Left colon (tissue), 2 donors: ENCODE measurements around the gene RIPOR2. TPM values are rescaled to one million over a fixed set of nuclear protein-coding genes. Genes with fewer than 3 reads are reported as not detected.

Experiments used
- ATAC-seq: fragments of 200-7000 bp; cut with Tn5 transposase; one replicate; pipeline ENCODE4 v1.9.1; 2020; ENCODE audit warnings: mild to moderate bottlenecking, moderate library complexity
- DNase-seq, 2 donors: peaks; one replicate each; pipeline ENCODE4 v3.0.0-alpha.2; 2020
- intact Hi-C, 2 donors: fragments of 100-400 bp; cut with DNase I in 1 of 2; cut with micrococcal nuclease in 1 of 2; formaldehyde crosslinking; loops; one replicate each; pipeline versions ENCODE4 v1.11.2 to v1.14.0; 2022; cut with DNase I, micrococcal nuclease
- total RNA-seq, 2 donors: library from RNA; stranded (reverse); fragmentation: NEBNext Ultra II Directional; extraction: Animal tissue kit (Norgen Biotek cat#: 25700); gene quantifications; one replicate each; pipeline ENCODE4 v1.2.1, GENCODE V29; 2021
- donor health status: DM: no; HTN: no; CAD: no.
- donor health status: DM: yes; HTN: yes; CAD: no.

Gene RIPOR2
- total RNA-seq, 2 donors from 2014 or later, result 1.7 to 2.8 TPM

DNA sequence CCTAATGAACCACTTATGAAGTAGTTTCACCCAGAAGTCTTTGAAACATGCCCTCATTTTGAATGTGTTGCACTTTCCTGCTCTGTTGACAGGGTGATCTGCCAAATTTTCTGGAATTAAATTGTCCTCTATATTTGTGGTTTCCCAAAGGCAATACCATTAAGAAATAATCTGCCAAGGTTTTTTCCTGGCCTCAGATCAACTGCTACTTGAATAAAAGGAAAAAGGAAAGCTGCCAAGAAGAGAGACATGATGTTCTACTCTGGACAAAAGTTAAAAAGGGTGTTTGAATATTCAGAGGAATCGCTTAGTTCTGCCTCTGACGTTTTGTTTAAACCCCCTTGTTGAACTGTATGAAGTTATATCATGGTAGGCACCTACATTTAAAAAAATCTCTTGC lies 99.7 kb downstream of the RIPOR2 start:
- ATAC-seq (no peak), DNase-seq (no peak)
- intact Hi-C loops, result no loop called here

- no peak for ATAC-seq
- no peak for DNase-seq
These were observed 101.9 kb downstream of the RIPOR2 start for GRCh38 chr6:24833711-24834386.

DNA sequence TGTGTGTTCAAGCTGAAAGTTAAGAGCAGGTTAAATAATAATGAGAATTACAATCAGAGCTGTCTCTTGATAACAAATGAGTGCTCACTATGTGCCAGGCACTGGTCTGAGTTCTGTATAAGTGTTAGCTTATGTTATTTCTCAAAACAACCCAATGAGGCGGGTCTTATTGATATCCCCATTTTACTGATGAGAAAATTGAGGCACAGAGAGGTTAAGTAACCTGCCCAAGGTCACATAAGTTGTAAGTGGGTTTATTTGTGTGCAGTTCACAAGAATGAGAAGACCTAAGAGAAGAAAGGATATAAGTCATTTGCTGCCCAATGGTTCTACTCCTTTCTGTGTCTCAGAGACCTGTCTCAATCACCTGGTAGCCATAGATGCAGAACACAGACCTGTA lies 103.0 kb downstream of the RIPOR2 start:
- DNase-seq, result no peak
- intact Hi-C loops, result no loop called here

More at GRCh38 chr6:24833711-24834386, 101.9 kb downstream of the RIPOR2 start:
- intact Hi-C loops, result no loop called here

GRCh38 chr6:24831771-24832716 lies 103.7 kb downstream of the RIPOR2 start:
- DNase-seq, result no peak
- intact Hi-C loops, result no loop called here
- ATAC-seq, result no peak

More for the DNA sequence above, 103.0 kb downstream of the RIPOR2 start:
- no peak for ATAC-seq

DNA sequence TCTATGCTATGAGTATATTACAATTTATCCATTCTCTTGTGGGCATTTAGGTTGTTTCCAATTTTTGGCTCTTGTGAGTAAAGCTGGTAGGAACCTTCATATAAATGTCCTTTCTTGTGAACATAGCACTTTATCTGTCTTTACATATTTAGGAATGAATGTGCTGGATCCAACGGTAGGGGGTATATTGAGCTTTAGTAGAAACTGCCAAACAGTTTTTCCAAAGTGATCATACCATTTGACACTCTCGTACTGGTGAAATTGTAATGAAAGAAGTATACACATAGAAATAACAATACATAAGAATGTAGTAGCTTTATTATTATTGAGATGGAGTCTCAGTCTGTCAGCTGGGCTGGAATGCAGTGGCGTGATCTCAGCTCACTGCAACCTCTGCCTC lies 106.1 kb downstream of the RIPOR2 start:
- DNase-seq (no peak), ATAC-seq (no peak)
- intact Hi-C loops, result no loop called here

DNA sequence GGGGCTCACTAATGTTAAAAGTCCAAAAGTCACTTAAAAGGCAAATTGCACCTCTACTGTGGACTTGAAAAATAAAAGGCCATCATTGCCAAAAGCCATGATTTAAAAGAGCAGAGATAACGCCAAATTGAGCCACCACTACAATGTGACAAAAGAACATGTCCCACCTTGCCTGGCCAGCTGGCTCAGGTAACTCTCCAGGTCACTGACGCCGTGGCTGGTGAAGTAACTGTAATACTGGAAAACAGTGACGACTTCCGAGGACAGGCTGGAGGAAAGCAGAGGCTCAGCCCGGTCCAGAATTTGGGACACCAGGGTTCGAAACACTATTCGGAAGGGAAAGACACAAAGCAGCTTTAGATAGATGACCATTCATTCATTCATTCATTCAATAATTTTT lies 107.8 kb downstream of the RIPOR2 start:
- DNase-seq (no peak), ATAC-seq (no peak)
- intact Hi-C loops, result no loop called here

GRCh38 chr6:24827162-24827561 lies 108.6 kb downstream of the RIPOR2 start:
- ATAC-seq (no peak), DNase-seq (no peak)
- intact Hi-C loops, result no loop called here

DNA sequence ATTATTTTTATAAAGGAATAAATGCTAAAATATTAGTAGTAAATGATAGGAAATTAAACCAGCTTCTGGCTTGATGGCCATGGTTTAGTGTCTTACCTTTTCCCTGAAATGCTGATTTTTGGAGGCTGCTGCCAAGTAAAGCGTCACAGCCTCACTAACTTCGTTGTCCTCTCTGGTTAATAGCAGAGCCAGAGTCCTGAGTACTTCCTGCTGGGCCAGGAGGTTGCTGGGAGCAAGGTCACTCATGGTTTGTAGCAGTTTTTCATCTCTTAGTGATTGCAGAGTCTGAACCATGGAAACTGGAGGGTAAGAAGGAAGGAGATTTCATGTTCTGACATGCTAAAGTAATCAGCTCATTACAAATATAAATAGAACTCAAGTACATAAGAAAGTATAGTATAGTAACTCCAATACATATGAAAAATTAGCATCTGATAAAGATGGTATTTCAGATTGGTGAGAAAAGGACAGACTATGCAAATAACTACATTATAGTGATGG lies 110.6 kb downstream of the RIPOR2 start:
- intact Hi-C loops, result no loop called here
- no peak for DNase-seq
- ATAC-seq, result no peak

DNA sequence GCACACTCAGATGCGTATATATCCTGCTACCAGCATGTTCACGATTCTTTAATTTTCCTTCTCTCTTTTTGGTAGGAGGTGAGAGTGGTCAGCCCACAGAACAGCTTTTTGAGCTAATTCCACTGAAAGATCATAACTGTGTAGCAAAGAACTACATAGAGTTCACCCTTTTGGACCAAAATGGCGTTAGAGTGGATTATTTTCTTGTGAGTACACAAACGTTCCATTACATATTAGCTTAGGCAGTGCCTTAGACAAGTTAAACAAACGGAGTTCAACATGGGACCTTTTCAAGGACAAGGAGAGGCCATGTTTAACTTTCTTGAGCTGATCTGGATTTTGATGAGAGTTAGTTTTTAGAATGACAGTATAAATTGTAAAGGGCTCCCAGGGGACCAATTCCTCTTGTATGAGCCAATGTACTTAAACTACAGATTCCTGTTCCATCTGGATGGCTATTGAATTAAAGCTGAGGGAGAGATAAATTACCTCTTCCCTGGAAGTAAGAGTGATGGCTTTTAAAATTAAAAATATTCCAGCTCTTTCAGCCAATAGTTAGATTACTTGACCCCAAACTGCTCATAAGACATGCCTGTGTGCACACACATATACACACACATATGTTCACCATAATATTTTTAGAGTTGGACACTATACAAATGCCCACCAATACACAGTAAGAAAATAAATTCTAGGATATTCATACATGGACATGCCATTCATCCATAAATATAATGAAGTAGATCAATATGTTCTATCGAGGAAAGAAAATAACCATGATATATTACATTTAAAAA lies 111.4 kb downstream of the RIPOR2 start:
- intact Hi-C loops, result no loop called here
- DNase-seq (no peak), ATAC-seq (no peak)

DNA sequence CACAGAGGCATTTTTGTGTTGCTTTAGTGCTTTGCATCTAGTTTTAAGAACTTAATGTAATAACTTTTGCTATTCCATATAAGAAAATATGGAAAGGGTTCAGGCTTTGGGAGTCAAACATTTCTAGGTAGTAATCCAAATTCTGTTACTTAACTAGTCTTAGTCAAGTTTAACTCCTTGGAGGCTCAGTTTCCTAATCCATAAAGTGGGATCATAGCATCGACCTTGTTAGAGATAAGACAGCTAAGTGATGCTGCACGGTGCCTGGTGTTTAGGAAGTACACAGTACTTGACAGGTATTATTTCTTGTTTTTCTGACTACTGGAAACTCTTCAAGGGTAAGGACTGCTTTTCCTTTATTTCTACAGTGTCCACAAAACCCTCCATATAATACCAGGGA lies 112.6 kb downstream of the RIPOR2 start:
- intact Hi-C loops, result no loop called here
- no peak for ATAC-seq
- DNase-seq, result no peak

GRCh38 chr6:24822696-24823095 lies 113.1 kb downstream of the RIPOR2 start:
- no peak for DNase-seq
- ATAC-seq, result no peak
- intact Hi-C loops, result no loop called here

- ATAC-seq, result no peak
- DNase-seq, result no peak
- intact Hi-C loops, result no loop called here
These were observed 113.8 kb downstream of the RIPOR2 start for GRCh38 chr6:24821860-24822444.

GRCh38 chr6:24818346-24818745 lies 117.4 kb downstream of the RIPOR2 start:
- intact Hi-C loops, result no loop called here
- ATAC-seq, result no peak
- no peak for DNase-seq

- intact Hi-C loops, result no loop called here
- no peak for DNase-seq
- no peak for ATAC-seq
These were observed 126.0 kb downstream of the RIPOR2 start for GRCh38 chr6:24809728-24810127.

DNA sequence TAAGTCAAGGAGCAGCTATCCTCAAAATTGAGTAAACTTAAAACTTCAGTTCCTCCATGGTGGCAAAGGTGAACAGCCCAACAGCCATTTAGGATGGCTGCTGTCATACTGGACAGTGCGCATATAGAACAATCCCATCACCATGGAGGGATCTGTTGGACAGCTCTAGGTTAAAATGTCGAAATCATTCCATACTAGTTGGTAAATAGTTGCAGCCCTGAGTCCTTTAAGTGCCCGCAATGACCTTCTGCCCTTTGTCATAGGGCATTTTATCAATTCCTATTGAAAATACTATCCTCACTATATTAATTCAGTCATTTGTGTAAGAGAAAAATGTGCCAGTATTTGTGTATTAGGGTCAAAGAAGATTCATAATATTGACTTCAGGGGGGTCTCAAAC lies 128.2 kb downstream of the RIPOR2 start:
- DNase-seq (no peak), ATAC-seq (no peak)
- intact Hi-C loops, result no loop called here

GRCh38 chr6:24802271-24803059 lies 133.3 kb downstream of the RIPOR2 start:
- ATAC-seq (no peak), DNase-seq (no peak)
- intact Hi-C loops, result no loop called here

DNA sequence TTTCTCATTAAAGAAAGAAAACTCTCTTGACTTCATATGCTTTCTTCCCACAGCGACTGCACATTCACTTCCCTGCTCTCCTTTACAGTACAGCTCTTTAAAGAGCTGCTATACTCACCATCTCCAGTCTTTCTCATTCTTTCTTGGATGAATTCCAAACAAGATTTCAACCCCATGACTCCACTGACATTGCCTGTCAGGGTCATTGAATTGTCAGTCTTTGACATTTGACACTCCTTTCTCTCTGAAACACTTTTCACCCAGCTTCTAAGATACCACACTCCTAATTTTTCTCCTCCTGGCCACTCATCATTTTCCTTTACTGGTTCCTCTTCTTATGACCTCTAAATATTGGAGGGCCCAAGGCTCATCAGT lies 136.2 kb downstream of the RIPOR2 start:
- intact Hi-C loops, result no loop called here
- DNase-seq (no peak), ATAC-seq (no peak)
